Natural killer cell (primary cell): ENCODE results near the gene ALOX12. TPM values are rescaled to one million over a fixed set of nuclear protein-coding genes. Genes with fewer than 3 reads are reported as not detected.

ENCODE experiments used
- ATAC-seq, 3 donors: fragments of 150-1000 bp in 2 of 3; fragments of 200-7000 bp in 1 of 3; cut with Tn5 transposase; 1 replicate in 1 of 3; 2 replicates in 2 of 3; pipeline ENCODE4 v1.10.0; 2021; ENCODE audit warnings: mild to moderate bottlenecking in 2 of 3, moderate library complexity in 2 of 3
- DNase-seq, 2 donors: peaks; one replicate each; pipeline versions ENCODE4 v3.0.0 to v3.0.0-alpha.2; 2013 to 2021; ENCODE audit warnings: mixed read lengths in 1 of 2
- H3K27ac ChIP-seq: one replicate; pipeline ENCODE4 v1.5.1; 2013; ENCODE audit warnings: mild to moderate bottlenecking, low read length
- H3K27me3 ChIP-seq: one replicate; pipeline ENCODE4 v1.6.1; 2013; ENCODE audit warnings: low read length; ENCODE audit not compliant: control insufficient read depth, insufficient read depth
- H3K36me3 ChIP-seq: one replicate; pipeline ENCODE4 v1.6.1; 2013; ENCODE audit warnings: low read length; ENCODE audit not compliant: control insufficient read depth, insufficient read depth
- H3K4me1 ChIP-seq: one replicate; pipeline ENCODE4 v1.6.1; 2013; ENCODE audit warnings: low read length; ENCODE audit not compliant: control insufficient read depth, insufficient read depth
- H3K4me3 ChIP-seq: one replicate; pipeline ENCODE4 v1.5.1; 2013; ENCODE audit warnings: low read length
- H3K9me3 ChIP-seq: one replicate; pipeline ENCODE4 v1.6.1; 2013; ENCODE audit warnings: low read length; ENCODE audit not compliant: control insufficient read depth, insufficient read depth
- H3K27ac Mint-ChIP-seq, 2 donors: one replicate each; pipeline ENCODE4 v1.8.0; 2022; ENCODE audit warnings: mild to moderate bottlenecking in 2 of 2, mixed read lengths in 2 of 2, moderate library complexity in 1 of 2
- H3K27me3 Mint-ChIP-seq, 2 donors: one replicate each; pipeline ENCODE4 v1.8.0; 2022; ENCODE audit warnings: low read depth in 2 of 2, mixed read lengths in 2 of 2
- H3K36me3 Mint-ChIP-seq: one replicate; pipeline ENCODE4 v1.8.0; 2022; ENCODE audit warnings: mixed read lengths
- H3K4me1 Mint-ChIP-seq, 2 donors: one replicate each; pipeline ENCODE4 v1.8.0; 2022; ENCODE audit warnings: mixed read lengths in 2 of 2
- H3K4me3 Mint-ChIP-seq: one replicate; pipeline ENCODE4 v1.8.0; 2022; ENCODE audit warnings: mild to moderate bottlenecking, moderate library complexity, mixed read lengths
- H3K9me3 Mint-ChIP-seq, 2 donors: one replicate each; pipeline ENCODE4 v1.8.0; 2022; ENCODE audit warnings: mixed read lengths in 2 of 2
- CTCF ChIP-seq: fragments of 200-600 bp; IDR thresholded peaks from one replicate; pipeline ENCODE4 v1.8.0; 2022; ENCODE audit warnings: antibody characterized with exemption
- WGBS: methylation state at CpG from one replicate; pipeline ENCODE4 v1.1.7; 2013; ENCODE audit warnings: missing lambda C conversion rate; ENCODE audit not compliant: insufficient coverage; 5-methylcytosine and 5-hydroxymethylcytosine counted together
- intact Hi-C: fragments of 100-400 bp; cut with micrococcal nuclease; formaldehyde crosslinking; loops from one replicate; pipeline ENCODE4 v1.14.2; 2022
- total RNA-seq, 4 donors: library from RNA; stranded (reverse); fragments of 120-200 nt in 1 of 4; gene quantifications; one replicate each; pipeline versions ENCODE4 v1.2.3 to v1.2.4, GENCODE V29; 2013 to 2022

ALOX12 gene
- total RNA-seq, 3 donors from 2014 or later (not counting 1 experiment from before 2014, with no cell fraction given): 0.77 to 2.4 (median 1.3) TPM

- Histone ChIP-seq H3K27ac (no peak overlapping the region), H3K4me1 (peaks cover 3% of the 10 kb centered on the region), H3K27me3 (no peaks in the 10 kb centered on the region), H3K4me3 (no peak overlapping the region), H3K36me3 (peaks cover 38% of the 10 kb centered on the region), H3K9me3 (no peaks in the 10 kb centered on the region)
- intact Hi-C loops: no loop called here
- Mint-ChIP-seq H3K4me3 (no peak overlapping the region), H3K27ac (no peak overlapping the region), H3K27me3 (no peaks in the 10 kb centered on the region), H3K4me1 (peaks cover 19 to 22% of the 10 kb centered on the region in 2 donors), H3K9me3 (no peaks in the 10 kb centered on the region), H3K36me3 (peaks cover 12% of the 10 kb centered on the region)
- WGBS: 83% methylated on average over 8 of the region's 8 CpGs
- DNase-seq (no peak), ATAC-seq (no peak)
- TF ChIP-seq CTCF: no peak
Observed at GRCh38 chr17:6997171-6997570, 1.3 kb downstream of the ALOX12 start.

- intact Hi-C loops: no loop called here
- no peak overlapping the region for H3K4me3 ChIP-seq
- peaks cover 50% of the 10 kb centered on the region for H3K36me3 ChIP-seq
- 86% methylated on average over 11 of the region's 11 CpGs for WGBS
- ATAC-seq: no peak
- Mint-ChIP-seq H3K27me3 (no peaks in the 10 kb centered on the region), H3K36me3 (peaks cover 14% of the 10 kb centered on the region), H3K4me1 (peaks cover 19 to 25% of the 10 kb centered on the region in 2 donors), H3K27ac (no peak overlapping the region), H3K9me3 (no peaks in the 10 kb centered on the region), H3K4me3 (no peak overlapping the region)
- H3K9me3 ChIP-seq: no peaks in the 10 kb centered on the region
- H3K27ac ChIP-seq: no peak overlapping the region
- TF ChIP-seq CTCF: no peak
- peaks cover 3% of the 10 kb centered on the region for H3K4me1 ChIP-seq
- no peak for DNase-seq
- no peaks in the 10 kb centered on the region for H3K27me3 ChIP-seq
Observed at GRCh38 chr17:6998855-6999508, 3.1 kb downstream of the ALOX12 start.

- intact Hi-C loops: loop anchor here (10.0 kb wide), 1 partner anchor 527 kb away; no protein-coding TSS in a partner anchor
- H3K27me3 Mint-ChIP-seq: no peaks in the 10 kb centered on the region
- Histone ChIP-seq H3K36me3 (peaks cover 53% of the 10 kb centered on the region), H3K4me3 (no peak overlapping the region), H3K27ac (no peak overlapping the region), H3K9me3 (no peaks in the 10 kb centered on the region), H3K27me3 (no peaks in the 10 kb centered on the region), H3K4me1 (no peaks in the 10 kb centered on the region)
- no peak for ATAC-seq
- peaks cover 21 to 32% of the 10 kb centered on the region in 2 donors for H3K4me1 Mint-ChIP-seq
- TF ChIP-seq CTCF: no peak
- H3K4me3 Mint-ChIP-seq: no peak overlapping the region
- 81% methylated on average over 10 of the region's 10 CpGs for WGBS
- peaks cover 14% of the 10 kb centered on the region for H3K36me3 Mint-ChIP-seq
- peak in 1 of 2 donors; percentile 72 for DNase-seq
- no peaks in the 10 kb centered on the region for H3K9me3 Mint-ChIP-seq
- H3K27ac Mint-ChIP-seq: peak overlapping the region; percentile 24 to 53
Observed at GRCh38 chr17:7001318-7001961, 5.6 kb downstream of the ALOX12 start.
